Suppressor macrophage treated with lipopolysaccharide for 1 hour (primary cell): ENCODE data around the gene MARCHF4.
A peak's percentile ranks its signal among the peaks of the same experiment; 100 is the strongest.
"Not testable (repeated sequence)": the region's sequence is repeated elsewhere in the genome, so short reads cannot be mapped to it uniquely, and the experiment has no call there.

Experiments
- DNase-seq, 3 donors: peaks; one replicate each; pipeline ENCODE4 v3.0.0-alpha.2; 2020 to 2022

The MARCHF4 gene

GRCh38 chr2:216391401-216391800, 19.1 kb upstream of the MARCHF4 start:
- DNase-seq = no peak

DNA sequence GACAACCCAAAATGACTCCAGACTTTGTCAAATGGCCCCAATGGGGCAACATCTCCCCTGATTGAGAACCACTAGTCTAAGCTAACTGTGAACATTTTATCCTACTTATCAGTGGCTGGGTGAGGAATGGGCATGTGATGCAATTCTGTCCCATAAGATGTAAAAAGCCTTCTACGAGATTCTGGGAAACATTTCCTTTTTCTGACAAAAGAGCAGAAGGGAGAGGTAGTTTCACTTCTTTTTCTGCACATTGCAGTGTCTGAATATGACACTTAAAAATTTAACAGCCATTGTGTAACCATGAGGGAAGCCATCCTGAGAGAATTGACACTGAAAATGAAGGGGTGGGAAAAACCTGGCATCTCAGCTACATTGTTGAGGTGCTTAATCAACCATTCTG, 17.3 kb upstream of the MARCHF4 start:
- DNase-seq = peak; percentile 69 to 93 (median 84)

DNA sequence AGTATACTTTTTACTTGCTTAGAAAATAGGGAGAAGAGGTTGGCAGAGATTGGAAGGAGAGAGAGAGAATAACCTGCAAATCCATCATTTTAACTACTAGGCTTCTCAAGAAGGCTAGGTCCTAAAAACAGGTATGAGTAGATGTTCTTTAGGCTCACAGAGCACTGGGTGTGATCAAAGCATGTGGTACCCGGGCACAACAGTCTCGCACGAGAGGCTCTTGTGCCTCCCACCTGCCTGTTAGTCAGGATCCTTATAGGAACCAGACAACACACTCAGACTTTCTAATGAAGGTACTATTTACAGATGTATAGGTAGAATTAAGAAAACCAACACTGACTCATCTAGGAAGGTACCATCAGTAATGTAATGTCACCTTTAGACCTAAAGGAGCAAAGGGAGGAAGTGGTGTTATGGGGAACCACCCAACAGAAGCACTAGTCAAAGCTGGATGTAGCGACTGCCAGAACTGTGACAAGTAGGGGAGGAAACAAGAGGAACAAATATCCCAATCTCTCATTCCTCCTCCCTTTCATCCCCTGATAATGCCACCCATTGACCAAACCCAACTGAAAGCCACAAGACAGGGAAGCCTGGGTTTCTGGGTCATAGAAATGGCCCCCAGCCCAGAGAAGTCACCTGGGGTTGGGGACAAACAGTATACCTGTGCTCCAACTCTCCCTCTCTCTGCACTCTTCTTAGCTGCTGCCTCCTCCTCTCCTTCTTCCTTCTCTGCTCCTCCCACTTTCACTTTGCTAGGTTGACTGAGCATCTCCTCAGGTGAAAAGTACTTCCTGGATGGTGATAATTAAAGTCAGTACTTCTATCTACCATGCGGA, 16.0 kb upstream of the MARCHF4 start:
- peak in 1 of 3 donors; percentile 20 for DNase-seq

GRCh38 chr2:216387262-216387661, 15.0 kb upstream of the MARCHF4 start:
- no peak for DNase-seq

DNA sequence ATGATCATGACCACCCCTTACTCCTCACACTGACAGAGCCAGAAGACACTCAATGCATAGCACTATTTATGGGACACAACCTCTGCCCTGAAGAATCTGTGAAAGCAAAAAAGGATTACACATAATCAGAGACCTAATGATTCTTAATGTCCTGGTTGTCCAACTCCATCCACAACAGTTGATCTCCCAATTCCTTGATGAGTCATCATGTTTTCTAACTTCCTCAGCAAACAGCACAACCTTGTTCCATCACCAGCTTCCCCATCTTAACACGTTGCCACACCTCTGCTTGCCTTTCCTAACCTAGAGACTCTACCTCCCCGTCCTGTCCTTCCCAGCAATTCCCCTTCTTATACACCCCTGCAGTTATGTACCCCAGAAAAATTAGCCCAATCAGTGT, 13.2 kb upstream of the MARCHF4 start:
- peak in 1 of 3 donors; percentile 17 for DNase-seq

GRCh38 chr2:216384409-216384808, 12.1 kb upstream of the MARCHF4 start:
- not testable (repeated sequence) for DNase-seq

- DNase-seq = no peak
These were observed 7.7 kb upstream of the MARCHF4 start for GRCh38 chr2:216379977-216380376.

- DNase-seq = no peak
These were observed 3.0 kb upstream of the MARCHF4 start for GRCh38 chr2:216375286-216375685.

DNA sequence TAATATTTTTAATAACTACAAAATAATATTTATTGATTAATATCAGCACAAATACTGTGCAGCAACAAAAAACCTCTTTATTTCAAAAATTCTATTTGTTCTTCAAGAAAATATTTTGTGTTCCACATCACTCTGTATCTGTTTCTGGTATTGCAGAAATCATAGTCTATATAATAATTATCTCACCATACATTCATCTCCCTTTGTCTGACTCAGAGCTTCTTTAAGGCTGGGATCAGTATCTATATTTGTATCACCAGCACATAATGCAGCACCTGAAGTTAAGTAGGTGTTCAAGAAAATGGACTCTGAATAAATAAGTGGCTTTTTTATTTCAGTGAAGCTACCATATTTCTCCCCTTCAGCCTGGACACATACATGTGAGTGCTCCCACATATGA, 1.6 kb upstream of the MARCHF4 start:
- no peak for DNase-seq

DNA sequence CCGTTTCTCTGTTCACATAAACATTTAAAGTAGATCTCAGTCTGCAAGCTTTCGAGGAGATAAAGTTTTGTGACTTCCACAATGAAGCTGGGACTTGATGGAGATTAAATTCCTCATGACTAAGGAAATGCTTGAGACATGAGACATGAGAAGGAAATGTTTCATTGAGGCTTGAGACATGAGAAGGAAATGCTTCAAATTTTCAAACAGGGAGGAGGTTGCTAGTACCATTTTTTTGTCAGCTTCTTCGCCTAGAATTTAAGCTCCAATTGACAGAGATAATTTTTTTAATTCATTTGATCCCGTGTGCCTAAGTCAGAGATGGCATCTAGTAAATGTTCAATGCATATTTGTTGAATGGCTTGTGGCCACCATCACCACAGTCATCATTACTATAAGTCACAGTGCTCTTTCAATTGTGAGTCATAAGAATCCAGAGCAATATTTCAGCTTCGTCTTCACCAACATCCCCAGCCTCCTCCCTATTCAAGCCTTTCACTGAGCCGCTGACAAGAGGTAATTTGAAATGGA, 543 bp upstream of the MARCHF4 start:
- DNase-seq = peak in 1 of 3 donors; percentile 12

GRCh38 chr2:216370961-216371712, 1.1 kb downstream of the MARCHF4 start:
- DNase-seq = no peak

DNA sequence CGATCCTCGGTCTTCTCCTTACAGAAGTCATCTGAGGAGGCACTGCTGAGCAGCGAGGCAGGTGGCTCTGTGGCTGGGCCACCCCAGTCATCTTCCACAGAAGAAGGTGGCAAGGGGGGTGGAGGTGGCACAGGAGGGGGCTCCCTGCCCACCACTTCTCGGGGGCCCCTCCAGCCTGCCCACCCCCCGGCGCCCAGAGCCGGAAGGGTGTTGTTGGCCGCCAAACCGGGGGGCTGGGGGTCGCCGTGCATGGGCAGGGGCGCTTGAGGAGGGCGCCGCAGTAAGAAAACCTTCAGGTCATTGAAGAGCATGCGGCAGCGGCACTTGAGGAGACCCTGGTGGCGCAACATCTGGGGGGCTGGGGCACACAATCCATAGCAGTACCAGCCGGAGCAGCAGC, 2.5 kb downstream of the MARCHF4 start:
- no peak for DNase-seq

DNA sequence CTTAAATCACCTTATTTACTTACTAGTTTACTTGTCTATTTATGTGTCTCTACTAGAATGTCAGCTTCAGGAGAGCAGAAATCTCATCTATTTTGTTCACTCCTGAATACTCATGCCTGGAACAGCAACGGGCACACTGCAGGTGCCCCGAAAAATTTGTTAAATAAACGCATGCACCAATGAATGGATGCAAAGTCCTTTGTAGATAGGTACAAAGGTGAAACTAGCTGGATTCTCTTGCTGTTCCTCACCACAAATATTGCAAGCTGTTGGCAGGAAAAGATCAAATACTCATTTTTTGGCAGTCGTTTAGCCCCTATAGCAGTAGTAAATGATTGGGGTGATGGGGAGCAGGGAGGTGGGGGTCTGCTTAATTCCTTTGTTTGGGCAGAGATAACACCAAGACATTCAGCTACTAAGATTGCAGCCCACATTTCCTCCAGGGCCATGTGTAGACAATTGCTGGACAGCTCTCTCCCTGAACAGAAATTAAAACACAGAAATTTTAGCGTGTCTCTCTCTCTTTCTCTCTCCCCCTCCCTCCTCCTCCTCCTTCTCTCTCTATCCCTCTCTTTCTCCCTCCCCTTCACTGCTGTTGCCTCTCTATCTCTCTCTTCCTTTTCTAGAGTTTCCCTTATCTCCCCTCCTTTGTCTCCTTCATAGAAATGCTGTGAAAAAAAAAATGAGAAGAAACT, 5.4 kb downstream of the MARCHF4 start:
- no peak for DNase-seq

- DNase-seq = no peak
These were observed 6.8 kb downstream of the MARCHF4 start for GRCh38 chr2:216365518-216365917.

DNA sequence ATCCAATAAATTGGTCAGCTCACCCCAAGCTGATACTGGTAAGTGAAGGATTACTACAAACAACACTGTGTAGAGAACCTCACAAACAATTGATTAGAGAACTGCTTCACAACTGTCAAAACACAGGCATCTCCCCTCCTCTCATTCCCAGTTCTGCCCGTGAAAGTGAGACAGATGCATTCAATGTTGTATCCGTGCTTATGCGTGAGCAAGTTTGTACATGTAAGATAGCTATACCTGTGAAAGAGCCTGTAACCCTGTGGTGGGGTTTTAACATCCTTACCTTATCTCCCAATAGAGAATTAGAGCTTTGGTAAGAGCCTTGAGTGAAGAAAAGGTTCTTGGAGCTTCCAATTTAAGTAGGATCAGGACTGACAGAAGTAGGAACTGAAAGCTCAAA, 9.1 kb downstream of the MARCHF4 start:
- DNase-seq = no peak

DNA sequence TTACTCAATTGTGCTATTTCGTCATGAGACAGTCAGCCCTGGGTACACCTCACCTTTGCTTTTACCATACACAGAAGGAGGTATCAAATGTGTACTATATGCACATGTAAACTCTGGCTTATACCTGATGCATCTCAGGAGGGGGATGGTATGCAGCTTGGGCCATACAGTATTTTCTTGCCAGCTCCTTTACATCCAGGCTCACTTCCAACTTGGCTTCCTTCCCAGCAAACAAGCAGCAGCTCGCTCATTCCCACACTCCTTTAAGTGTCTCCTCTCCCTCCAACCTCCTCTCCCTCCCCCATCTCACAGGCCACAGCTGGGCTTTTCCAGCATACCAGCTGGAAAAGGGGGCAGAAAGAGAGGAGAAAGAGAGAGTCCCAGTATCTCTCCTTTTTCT, 9.6 kb downstream of the MARCHF4 start:
- no peak for DNase-seq

- no peak for DNase-seq
These were observed 16.6 kb downstream of the MARCHF4 start for GRCh38 chr2:216355711-216356110.

DNA sequence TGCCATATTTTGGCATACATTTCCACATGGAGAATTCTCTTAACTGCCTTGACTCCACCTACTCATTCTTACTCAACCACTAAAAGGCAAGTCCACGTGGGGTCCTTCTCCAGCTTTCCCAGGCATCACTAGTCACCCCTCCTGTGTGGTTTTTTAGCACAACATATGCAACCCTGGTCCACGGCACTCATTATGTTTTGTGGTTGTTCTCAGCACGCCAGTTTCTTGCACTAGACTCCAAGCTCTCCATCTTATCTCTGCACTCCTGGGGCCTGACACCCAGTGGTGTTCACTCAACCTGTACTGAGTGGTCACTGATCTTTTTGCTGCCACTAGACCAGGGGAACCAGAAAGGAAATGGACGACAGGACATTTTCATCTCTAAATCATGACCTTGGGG, 18.0 kb downstream of the MARCHF4 start:
- no peak for DNase-seq

GRCh38 chr2:216352653-216353270, 19.5 kb downstream of the MARCHF4 start:
- DNase-seq = no peak

- DNase-seq = no peak
These were observed 20.9 kb downstream of the MARCHF4 start for GRCh38 chr2:216351172-216351925.

DNA sequence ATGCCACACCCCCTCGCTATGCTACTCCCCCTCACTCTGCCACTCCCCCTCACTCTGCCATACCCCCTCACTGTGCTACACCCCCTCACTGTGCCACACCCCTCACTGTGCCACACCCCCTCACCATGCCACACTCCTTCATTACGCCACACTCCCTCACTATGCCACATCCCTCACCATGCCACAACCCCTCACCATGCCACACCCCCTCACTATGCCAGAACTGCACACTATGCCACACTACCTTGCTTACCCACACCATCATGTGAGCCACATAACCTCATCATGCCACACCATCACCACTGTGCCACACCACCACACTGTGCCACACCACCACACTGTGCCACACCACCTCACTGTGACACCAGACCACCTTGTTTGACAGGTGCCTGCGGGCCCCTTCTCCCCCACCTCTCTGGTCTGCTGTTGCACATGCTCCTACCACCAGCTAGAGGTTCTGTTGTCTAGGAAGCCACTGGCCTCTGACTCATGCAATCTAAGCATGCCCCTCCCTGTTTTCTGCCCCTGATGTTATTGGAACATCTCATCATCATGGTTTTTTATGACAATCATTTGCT, 22.0 kb downstream of the MARCHF4 start:
- DNase-seq = no peak

- DNase-seq = no peak
These were observed 22.9 kb downstream of the MARCHF4 start for GRCh38 chr2:216349366-216349765.
